OCI-LY3 (cell line): Measurements from ENCODE around the gene CD83.

ENCODE experiments used
- H2AFZ ChIP-seq: fragments of 200-600, 300-600 bp; shearing (Covaris generic); 2 replicates; pipeline ENCODE4 v1.6.0; 2014; ENCODE audit warnings: antibody characterized with exemption, low read depth, low read length
- H3K27ac ChIP-seq: fragments of 200-600, 300-600 bp; sonication (generic); 2 replicates; pipeline ENCODE4 v1.5.1; 2014; ENCODE audit warnings: mild to moderate bottlenecking, low read length, moderate library complexity, mixed read lengths
- H3K27me3 ChIP-seq: fragments of 200-600, 300-600 bp; sonication (generic); 2 replicates; pipeline ENCODE4 v1.6.1; 2014; ENCODE audit warnings: low read depth, low read length, mixed read lengths
- H3K36me3 ChIP-seq: fragments of 200-600, 300-600 bp; sonication (generic); replicated peaks from 2 replicates; pipeline ENCODE3; 2014; ENCODE audit warnings: low read depth, low read length, mixed read lengths
- H3K4me1 ChIP-seq: fragments of 300-600, 200-600 bp; sonication (generic); 2 replicates; pipeline ENCODE4 v1.6.1; 2014; ENCODE audit warnings: low read length, mixed read lengths
- H3K4me2 ChIP-seq: fragments of 200-600, 300-600 bp; sonication (generic); 2 replicates; pipeline ENCODE4 v1.6.1; 2014; ENCODE audit warnings: low read length, mixed read lengths
- H3K4me3 ChIP-seq: fragments of 300-600, 200-600 bp; sonication (generic); 2 replicates; pipeline ENCODE4 v1.5.1; 2014; ENCODE audit warnings: antibody characterized with exemption, mild to moderate bottlenecking, low read length, moderate library complexity
- H3K79me2 ChIP-seq: fragments of 300-600, 200-600 bp; shearing (Covaris generic); 2 replicates; pipeline ENCODE4 v1.6.1; 2014; ENCODE audit warnings: mild to moderate bottlenecking, low read length, mixed read lengths
- H3K9ac ChIP-seq: fragments of 300-600, 200-600 bp; shearing (Covaris generic); 2 replicates; pipeline ENCODE4 v1.6.0; 2014; ENCODE audit warnings: mild to moderate bottlenecking, low read length, moderate library complexity
- H3K9me3 ChIP-seq: fragments of 200-600, 300-600 bp; shearing (Covaris generic); 2 replicates; pipeline ENCODE4 v1.6.1; 2014; ENCODE audit warnings: low read length, mixed read lengths; ENCODE audit not compliant: insufficient read depth
- H4K20me1 ChIP-seq: fragments of 200-600, 300-600 bp; sonication (generic); 2 replicates; pipeline ENCODE4 v1.6.1; 2016; ENCODE audit warnings: low read length, mixed read lengths; ENCODE audit not compliant: insufficient read depth
- CTCF ChIP-seq: fragments of 200-600, 300-600 bp; sonication (generic); IDR thresholded peaks from 2 replicates; pipeline ENCODE4 v1.5.1; 2014; ENCODE audit warnings: antibody characterized with exemption, low read length, low read depth
- EZH2phosphoT487 ChIP-seq: fragments of 200-600 bp; shearing (Covaris generic); IDR thresholded peaks from 2 replicates; pipeline ENCODE4 v1.6.1; 2018; ENCODE audit warnings: antibody characterized with exemption, mixed run types, low read depth

The CD83 gene

GRCh38 chr6:14166839-14167238, 49.3 kb downstream of the CD83 start:
- H2AFZ ChIP-seq: no peak overlapping the region
- H3K9me3 ChIP-seq: 0 out of 2 replicates have a peak, but pooled peaks cover 10% of the 10 kb centered on the region
- no peaks in the 10 kb centered on the region for H3K79me2 ChIP-seq
- H3K4me1 ChIP-seq: no peaks in the 10 kb centered on the region
- H3K9ac ChIP-seq: no peak overlapping the region
- no peak overlapping the region for H3K4me3 ChIP-seq
- no peak overlapping the region for H3K27ac ChIP-seq
- no peaks in the 10 kb centered on the region for H3K27me3 ChIP-seq
- TF ChIP-seq CTCF (no peak), EZH2phosphoT487 (no peak)
- peaks cover 12% of the 10 kb centered on the region; the same call in 1 of the 2 replicates for H4K20me1 ChIP-seq
- no peak overlapping the region for H3K4me2 ChIP-seq
- H3K36me3 ChIP-seq: peaks cover 47% of the 10 kb centered on the region

- H3K27me3 ChIP-seq: no peaks in the 10 kb centered on the region
- TF ChIP-seq CTCF: no peak
- TF ChIP-seq EZH2phosphoT487: no peak
- no peaks in the 10 kb centered on the region; the same call in 1 of the 2 replicates for H3K4me1 ChIP-seq
- no peaks in the 10 kb centered on the region for H3K79me2 ChIP-seq
- H3K9ac ChIP-seq: no peak overlapping the region
- no peak overlapping the region for H3K4me2 ChIP-seq
- no peak overlapping the region for H3K27ac ChIP-seq
- peaks cover 44% of the 10 kb centered on the region for H3K36me3 ChIP-seq
- 0 out of 2 replicates have a peak, but pooled peaks cover 10% of the 10 kb centered on the region for H3K9me3 ChIP-seq
- H2AFZ ChIP-seq: no peak overlapping the region
- peaks cover 6% of the 10 kb centered on the region; the same call in 1 of the 2 replicates for H4K20me1 ChIP-seq
- no peak overlapping the region for H3K4me3 ChIP-seq
Measured at GRCh38 chr6:14170128-14170527, 52.6 kb downstream of the CD83 start.

GRCh38 chr6:14172562-14172961, 55.0 kb downstream of the CD83 start:
- Histone ChIP-seq H3K36me3 (peaks cover 33% of the 10 kb centered on the region), H3K4me3 (no peak overlapping the region), H3K4me2 (no peak overlapping the region), H3K27ac (no peak overlapping the region), H2AFZ (no peak overlapping the region), H4K20me1 (no peaks in the 10 kb centered on the region), H3K79me2 (no peaks in the 10 kb centered on the region), H3K27me3 (no peaks in the 10 kb centered on the region), H3K9me3 (0 out of 2 replicates have a peak, but pooled peaks cover 10% of the 10 kb centered on the region), H3K9ac (no peak overlapping the region), H3K4me1 (no peaks in the 10 kb centered on the region; the same call in 1 of the 2 replicates)
- no peak for TF ChIP-seq CTCF
- no peak for TF ChIP-seq EZH2phosphoT487

- Histone ChIP-seq H3K9ac (no peak overlapping the region), H4K20me1 (no peaks in the 10 kb centered on the region), H3K27ac (no peak overlapping the region), H3K4me2 (no peak overlapping the region), H3K79me2 (no peaks in the 10 kb centered on the region), H3K36me3 (peaks cover 20% of the 10 kb centered on the region), H3K9me3 (0 out of 2 replicates have a peak, but pooled peaks cover 7% of the 10 kb centered on the region), H3K4me1 (no peaks in the 10 kb centered on the region; the same call in 1 of the 2 replicates), H3K4me3 (no peak overlapping the region), H3K27me3 (no peaks in the 10 kb centered on the region), H2AFZ (no peak overlapping the region)
- no peak for TF ChIP-seq CTCF
- TF ChIP-seq EZH2phosphoT487: no peak
Measured at GRCh38 chr6:14174226-14174625, 56.7 kb downstream of the CD83 start.
